GM23338 (cell line): Measurements from ENCODE around the gene TTC22. TPM values are rescaled to one million over a fixed set of nuclear protein-coding genes. Genes with fewer than 3 reads are reported as not detected.

ENCODE experiments used
- ATAC-seq: fragments of 200-7000 bp; cut with Tn5 transposase; 3 replicates; pipeline ENCODE4 v1.9.1; 2020
- DNase-seq: peaks from one replicate; pipeline ENCODE4 v3.0.0-alpha.2; 2015; ENCODE audit warnings: low spot score
- H2AFZ ChIP-seq: fragments of 200-600 bp; sonication (generic); 2 replicates; pipeline ENCODE4 v1.8.0; 2016; ENCODE audit warnings: antibody characterized with exemption, mild to moderate bottlenecking, moderate library complexity
- H3F3A ChIP-seq: fragments of 200-600 bp; sonication (generic); replicated peaks from 2 replicates; pipeline ENCODE4 v1.8.0; 2017; ENCODE audit warnings: antibody characterized with exemption, mixed run types, low read depth
- H3K27ac ChIP-seq: fragments of 200-600 bp; sonication (generic); 2 replicates; pipeline ENCODE4 v1.6.1; 2016; ENCODE audit warnings: low read depth
- H3K27me3 ChIP-seq: fragments of 200-600 bp; sonication (generic); 2 replicates; pipeline ENCODE4 v1.8.0; 2016; ENCODE audit warnings: mild to moderate bottlenecking, mixed run types, moderate library complexity; ENCODE audit not compliant: insufficient read depth
- H3K36me3 ChIP-seq: fragments of 200-600 bp; sonication (generic); 2 replicates; pipeline ENCODE4 v1.8.0; 2016; ENCODE audit warnings: mild to moderate bottlenecking; ENCODE audit not compliant: insufficient read depth
- H3K4me1 ChIP-seq: fragments of 200-600 bp; sonication (generic); 2 replicates; pipeline ENCODE4 v1.8.0; 2016; ENCODE audit warnings: mild to moderate bottlenecking, moderate library complexity; ENCODE audit not compliant: insufficient read depth
- H3K4me2 ChIP-seq: fragments of 200-600 bp; sonication (generic); 2 replicates; pipeline ENCODE4 v1.7.1; 2017; ENCODE audit warnings: mixed run types
- H3K4me3 ChIP-seq: fragments of 200-600 bp; sonication (generic); 2 replicates; pipeline ENCODE4 v1.6.1; 2016; ENCODE audit warnings: mixed run types
- H3K79me2 ChIP-seq: fragments of 200-600 bp; sonication (generic); replicated peaks from 2 replicates; pipeline ENCODE4 v1.8.0; 2017; ENCODE audit warnings: mild to moderate bottlenecking; ENCODE audit not compliant: insufficient read depth
- H3K9me2 ChIP-seq: fragments of 200-600 bp; sonication (generic); 2 replicates; pipeline ENCODE4 v1.8.0; 2017; ENCODE audit not compliant: insufficient read depth
- H4K20me1 ChIP-seq: fragments of 200-600 bp; sonication (generic); replicated peaks from 2 replicates; pipeline ENCODE4 v1.8.0; 2017; ENCODE audit warnings: mild to moderate bottlenecking; ENCODE audit not compliant: insufficient read depth
- H3K27ac Mint-ChIP-seq: 2 replicates; pipeline ENCODE4 v1.8.0; 2020; ENCODE audit warnings: inconsistent platforms, mild to moderate bottlenecking, moderate library complexity, mixed read lengths
- H3K27me3 Mint-ChIP-seq: 3 replicates; pipeline ENCODE4 v1.8.0; 2022; ENCODE audit warnings: low read depth, mild to moderate bottlenecking, moderate library complexity, mixed read lengths, inconsistent platforms; ENCODE audit not compliant: insufficient read depth, poor library complexity
- H3K36me3 Mint-ChIP-seq: 3 replicates; pipeline ENCODE4 v1.8.0; 2021; ENCODE audit warnings: low read depth, mild to moderate bottlenecking, inconsistent platforms, moderate library complexity, mixed read lengths
- H3K4me1 Mint-ChIP-seq: 3 replicates; pipeline ENCODE4 v1.8.0; 2020; ENCODE audit warnings: mild to moderate bottlenecking, inconsistent platforms, mixed read lengths
- H3K4me3 Mint-ChIP-seq: 3 replicates; pipeline ENCODE4 v1.8.0; 2021; ENCODE audit warnings: moderate library complexity, mild to moderate bottlenecking, inconsistent platforms, mixed read lengths
- H3K9me3 Mint-ChIP-seq: 3 replicates; pipeline ENCODE4 v1.8.0; 2020; ENCODE audit warnings: moderate library complexity, mild to moderate bottlenecking, inconsistent platforms, mixed read lengths
- CREB1 ChIP-seq: fragments of 250-450 bp; sonication (Bioruptor Pico); IDR thresholded peaks from 2 replicates; pipeline ENCODE4 v1.5.0; 2020; ENCODE audit warnings: low read depth, mild to moderate bottlenecking, moderate library complexity
- CTCF ChIP-seq, 2 experiments: fragments of 200-600 bp in 1 of 2; sonication (generic) in 1 of 2; conservative IDR thresholded peaks; 2 replicates each; pipeline versions ENCODE4 v1.5.1 to v1.6.1; 2016 to 2017; ENCODE audit warnings: antibody characterized with exemption in 2 of 2, low read depth in 2 of 2, mild to moderate bottlenecking in 2 of 2, moderate library complexity in 1 of 2
- EZH2 ChIP-seq: fragments of 200-600 bp; sonication (generic); IDR thresholded peaks from one replicate; pipeline ENCODE4 v1.8.0; 2017; ENCODE audit warnings: antibody characterized with exemption, mild to moderate bottlenecking, low read depth; ENCODE audit not compliant: unreplicated experiment
- EZH2phosphoT487 ChIP-seq: fragments of 200-600 bp; sonication (generic); IDR thresholded peaks from one replicate; pipeline ENCODE4 v1.8.1; 2018; ENCODE audit warnings: antibody characterized with exemption; ENCODE audit not compliant: unreplicated experiment
- JUNB ChIP-seq: IDR thresholded peaks from one replicate; pipeline ENCODE4 v1.6.1; 2016; ENCODE audit warnings: antibody characterized with exemption; ENCODE audit not compliant: unreplicated experiment
- NANOG ChIP-seq: IDR thresholded peaks from 2 replicates; pipeline ENCODE4 v1.6.1; 2016; ENCODE audit warnings: antibody characterized with exemption, borderline replicate concordance
- POLR2AphosphoS5 ChIP-seq: IDR thresholded peaks from 2 replicates; pipeline ENCODE4 v1.6.1; 2016; ENCODE audit warnings: antibody characterized with exemption, low read depth
- REST ChIP-seq: IDR thresholded peaks from one replicate; pipeline ENCODE4 v1.6.1; 2018; ENCODE audit warnings: antibody characterized with exemption; ENCODE audit not compliant: unreplicated experiment
- STAT1 ChIP-seq: IDR thresholded peaks from one replicate; pipeline ENCODE4 v1.6.1; 2016; ENCODE audit warnings: antibody characterized with exemption; ENCODE audit not compliant: unreplicated experiment
- ZNF114 ChIP-seq: fragments of 250-450 bp; sonication (Bioruptor Pico); IDR thresholded peaks from 2 replicates; pipeline ENCODE4 v1.5.0; 2020; ENCODE audit warnings: mild to moderate bottlenecking, moderate library complexity
- ZNF331 ChIP-seq: fragments of 250-450 bp; sonication (Bioruptor Pico); IDR thresholded peaks from 2 replicates; pipeline ENCODE4 v1.5.0; 2020; ENCODE audit warnings: low read depth, mild to moderate bottlenecking, moderate library complexity
- polyA plus RNA-seq: library from polyadenylated mRNA; unstranded; fragments of >200 nt; fragmentation: Nextera tagmentation; extraction: Ambion mirVana; gene quantifications from 2 replicates; pipeline ENCODE4 v1.2.1, GENCODE V29; 2016
- total RNA-seq: library from RNA; depleted of rRNA; stranded (reverse); fragments of >200 nt; shearing (Covaris generic); gene quantifications from 2 replicates; pipeline ENCODE4 v1.2.3, GENCODE V29; 2014

Gene TTC22
- total and polyA plus RNA-seq, 2 experiments from 2014 or later, result 1.2 to 2.5 TPM

GRCh38 chr1:54835970-54836369 is 34.8 kb upstream of the TTC22 start:
- Histone ChIP-seq H3F3A (no peaks in the 10 kb centered on the region), H3K79me2 (no peaks in the 10 kb centered on the region), H4K20me1 (no peaks in the 10 kb centered on the region), H3K27me3 (no peaks in the 10 kb centered on the region), H2AFZ (no peak overlapping the region), H3K4me3 (no peak overlapping the region), H3K9me2 (no peaks in the 10 kb centered on the region), H3K4me1 (no peaks in the 10 kb centered on the region), H3K36me3 (no peaks in the 10 kb centered on the region), H3K27ac (no peak overlapping the region), H3K4me2 (no peak overlapping the region)
- no peak for DNase-seq
- Mint-ChIP-seq H3K27ac (no peak overlapping the region), H3K27me3 (peaks cover 11% of the 10 kb centered on the region), H3K36me3 (no peaks in the 10 kb centered on the region), H3K9me3 (no peaks in the 10 kb centered on the region), H3K4me3 (no peak overlapping the region), H3K4me1 (peaks cover 4% of the 10 kb centered on the region; the same call in 1 of the 3 replicates)
- ATAC-seq, result no peak
- TF ChIP-seq STAT1 (no peak), CREB1 (CRISPR knock-in tag) (no peak), REST (no peak), CTCF (conservative IDR thresholded peaks at IDR 0.05; ENCODE audit: low read depth in 2 of 2) (no peak), EZH2phosphoT487 (no peak), ZNF331 (CRISPR knock-in tag) (no peak), NANOG (no peak), JUNB (no peak), EZH2 (no peak)

DNA sequence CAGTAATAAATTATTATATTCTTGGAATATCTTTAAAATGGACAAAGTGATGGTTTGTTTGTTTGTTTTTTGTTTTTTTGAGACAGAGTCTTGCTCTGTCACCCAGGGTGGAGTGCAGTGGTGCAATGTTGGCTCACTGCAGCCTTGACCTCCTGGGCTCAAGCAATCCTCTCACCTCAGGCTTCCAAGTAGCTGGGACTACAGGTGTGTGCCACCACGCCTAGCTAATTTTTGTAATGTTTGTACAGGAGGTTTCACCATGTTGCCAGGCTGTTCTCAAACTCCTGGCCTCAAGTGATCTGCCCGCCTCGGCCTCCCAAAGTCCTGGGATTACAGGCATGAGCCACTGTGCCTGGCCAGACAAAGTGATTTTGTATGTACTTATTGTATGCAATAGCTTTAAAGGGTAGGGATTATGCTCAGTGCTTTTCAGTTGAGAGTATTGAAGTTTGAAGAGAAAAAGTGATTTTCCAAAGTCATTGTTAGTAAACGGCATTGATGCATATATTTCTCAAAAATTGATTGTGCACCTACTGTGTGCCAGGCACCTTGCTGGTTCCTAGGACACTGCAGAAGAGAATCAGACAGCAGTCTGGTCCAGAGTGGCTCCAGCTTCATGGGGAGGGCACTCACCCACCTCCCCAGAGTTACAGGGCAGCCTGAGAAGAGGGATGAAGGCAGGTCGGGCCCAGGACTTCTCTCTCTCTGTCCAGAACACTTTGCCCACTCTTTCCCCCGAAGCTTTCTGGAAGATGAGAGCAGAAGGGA is 34.2 kb upstream of the TTC22 start:
- DNase-seq, result no peak
- ATAC-seq, result no peak

More for the DNA sequence above, 34.2 kb upstream of the TTC22 start:
- Histone ChIP-seq H3K4me3 (no peak overlapping the region), H4K20me1 (no peaks in the 10 kb centered on the region), H3K4me2 (no peak overlapping the region), H3K9me2 (no peaks in the 10 kb centered on the region), H3F3A (no peaks in the 10 kb centered on the region), H3K36me3 (no peaks in the 10 kb centered on the region), H3K27me3 (no peaks in the 10 kb centered on the region), H2AFZ (no peak overlapping the region), H3K4me1 (no peaks in the 10 kb centered on the region), H3K79me2 (no peaks in the 10 kb centered on the region), H3K27ac (no peak overlapping the region)
- Mint-ChIP-seq H3K9me3 (no peaks in the 10 kb centered on the region), H3K4me1 (peaks cover 4% of the 10 kb centered on the region; the same call in 1 of the 3 replicates), H3K27me3 (peaks cover 11% of the 10 kb centered on the region), H3K27ac (no peak overlapping the region), H3K4me3 (no peak overlapping the region), H3K36me3 (no peaks in the 10 kb centered on the region)
- TF ChIP-seq CREB1 (CRISPR knock-in tag) (no peak), ZNF331 (CRISPR knock-in tag) (no peak), CTCF (conservative IDR thresholded peaks at IDR 0.05; ENCODE audit: low read depth in 2 of 2) (no peak), EZH2 (no peak), ZNF114 (CRISPR knock-in tag) (no peak), POLR2AphosphoS5 (no peak), JUNB (no peak)
